CD14-positive monocyte (primary cell): ENCODE measurements around the gene PDLIM5. TPM values are rescaled to one million over a fixed set of nuclear protein-coding genes. Genes with fewer than 3 reads are reported as not detected.

Experiments used
- DNase-seq, 3 donors: peaks; one replicate each; pipeline ENCODE4 v3.0.0-alpha.2; 2011 to 2022
- H2AFZ ChIP-seq: 2 replicates; pipeline ENCODE4 v1.6.0; 2012; ENCODE audit warnings: mild to moderate bottlenecking, low read depth, low read length, inconsistent platforms; ENCODE audit not compliant: insufficient read depth, poor library complexity, severe bottlenecking
- H3K27ac ChIP-seq, 2 donors: 1 replicate in 1 of 2; 2 replicates in 1 of 2; pipeline ENCODE4 v1.5.1; 2012 to 2013; ENCODE audit warnings: low read length in 2 of 2, control low read depth in 1 of 2, inconsistent platforms in 1 of 2, low read depth in 1 of 2, mild to moderate bottlenecking in 1 of 2
- H3K27me3 ChIP-seq, 2 donors: one replicate each; pipeline versions ENCODE4 v1.6.0 to v1.6.1; 2011 to 2013; ENCODE audit warnings: low read length in 2 of 2; ENCODE audit not compliant: control insufficient read depth in 2 of 2, insufficient read depth in 2 of 2
- H3K36me3 ChIP-seq, 2 donors: replicated peaks in 1 of 2; 1 replicate in 1 of 2; 2 replicates in 1 of 2; pipeline versions ENCODE4 v1.5.1 to v1.6.1; 2012 to 2013; ENCODE audit warnings: low read length in 2 of 2, control low read depth in 1 of 2, inconsistent platforms in 1 of 2, mild to moderate bottlenecking in 1 of 2; ENCODE audit not compliant: insufficient read depth in 2 of 2, control insufficient read depth in 1 of 2
- H3K4me1 ChIP-seq, 2 donors: 1 replicate in 1 of 2; 2 replicates in 1 of 2; pipeline versions ENCODE4 v1.5.1 to v1.6.1; 2012 to 2013; ENCODE audit warnings: low read length in 2 of 2, control low read depth in 1 of 2, inconsistent platforms in 1 of 2, mild to moderate bottlenecking in 1 of 2, moderate library complexity in 1 of 2; ENCODE audit not compliant: insufficient read depth in 2 of 2, control insufficient read depth in 1 of 2
- H3K4me2 ChIP-seq: replicated peaks from 2 replicates; pipeline ENCODE3; 2012; ENCODE audit warnings: low read length, moderate library complexity, mild to moderate bottlenecking; ENCODE audit not compliant: poor library complexity, severe bottlenecking; ENCODE audit errors: extremely low read depth
- H3K4me3 ChIP-seq, 3 experiments: fragments of 200-600 bp in 1 of 3; sonication (generic) in 1 of 3; replicated peaks in 1 of 3; 1 replicate in 2 of 3; 2 replicates in 1 of 3; pipeline ENCODE4 v1.5.1; 2011 to 2013; ENCODE audit warnings: low read length in 3 of 3, mild to moderate bottlenecking in 3 of 3, control low read depth in 2 of 3, low read depth in 2 of 3, inconsistent platforms in 1 of 3, moderate library complexity in 1 of 3
- H3K79me2 ChIP-seq: 2 replicates; pipeline ENCODE4 v1.6.0; 2012; ENCODE audit warnings: mild to moderate bottlenecking, control low read depth, inconsistent platforms, low read length, moderate library complexity; ENCODE audit not compliant: insufficient read depth
- H3K9ac ChIP-seq: 2 replicates; pipeline ENCODE4 v1.6.0; 2017; ENCODE audit warnings: low read length, mild to moderate bottlenecking; ENCODE audit not compliant: insufficient read depth, poor library complexity, severe bottlenecking
- H3K9me3 ChIP-seq, 2 donors: replicated peaks in 1 of 2; 1 replicate in 1 of 2; 2 replicates in 1 of 2; pipeline versions ENCODE4 v1.5.1 to v1.6.1; 2012 to 2013; ENCODE audit warnings: low read length in 2 of 2, control low read depth in 1 of 2; ENCODE audit not compliant: control insufficient read depth in 1 of 2, insufficient read depth in 1 of 2
- H4K20me1 ChIP-seq: 2 replicates; pipeline ENCODE4 v1.6.0; 2012; ENCODE audit warnings: mild to moderate bottlenecking, low read length, control low read depth, moderate library complexity; ENCODE audit not compliant: insufficient read depth
- H3K27ac Mint-ChIP-seq, 7 donors: one replicate each; pipeline ENCODE4 v1.8.0; 2020; ENCODE audit warnings: mild to moderate bottlenecking in 7 of 7, mixed read lengths in 7 of 7, moderate library complexity in 6 of 7, inconsistent platforms in 2 of 7
- H3K27me3 Mint-ChIP-seq, 3 donors: one replicate each; pipeline ENCODE4 v1.8.0; 2021 to 2022; ENCODE audit warnings: low read depth in 3 of 3, mild to moderate bottlenecking in 3 of 3, mixed read lengths in 3 of 3, moderate library complexity in 3 of 3, inconsistent platforms in 1 of 3
- H3K36me3 Mint-ChIP-seq, 2 donors: one replicate each; pipeline ENCODE4 v1.8.0; 2020; ENCODE audit warnings: mixed read lengths in 2 of 2, inconsistent platforms in 1 of 2, mild to moderate bottlenecking in 1 of 2
- H3K4me1 Mint-ChIP-seq: one replicate; pipeline ENCODE4 v1.8.0; 2020; ENCODE audit warnings: mild to moderate bottlenecking, mixed read lengths
- H3K4me3 Mint-ChIP-seq, 2 donors: one replicate each; pipeline ENCODE4 v1.8.0; 2020; ENCODE audit warnings: mild to moderate bottlenecking in 2 of 2, mixed read lengths in 2 of 2, moderate library complexity in 1 of 2
- H3K9me3 Mint-ChIP-seq, 7 donors: one replicate each; pipeline ENCODE4 v1.8.0; 2020 to 2022; ENCODE audit warnings: mixed read lengths in 7 of 7, mild to moderate bottlenecking in 6 of 7, moderate library complexity in 6 of 7, inconsistent platforms in 2 of 7
- CTCF ChIP-seq: fragments of 200-600 bp; IDR thresholded peaks from one replicate; pipeline ENCODE4 v1.8.0; 2022; ENCODE audit warnings: antibody characterized with exemption, mild to moderate bottlenecking
- WGBS: methylation state at CpG from one replicate; pipeline ENCODE4 v1.1.5; 2013; ENCODE audit warnings: missing lambda C conversion rate; ENCODE audit not compliant: insufficient coverage; 5-methylcytosine and 5-hydroxymethylcytosine counted together
- intact Hi-C, 2 donors: fragments of 100-400 bp; cut with micrococcal nuclease; formaldehyde crosslinking; loops; one replicate each; pipeline versions ENCODE4 v1.15.0 to v1.15.1; 2023
- polyA plus RNA-seq, 3 donors: library from polyadenylated mRNA; depleted of rRNA in 1 of 3; unstranded in 2 of 3; stranded (reverse) in 1 of 3; fragments of 300-500 nt in 2 of 3; fragments of >200 nt in 1 of 3; fragmentation: Illumina TruSeq in 2 of 3; gene quantifications; 1 replicate in 2 of 3; 2 replicates in 1 of 3; pipeline ENCODE4 v1.2.3, GENCODE V29; 2012 to 2021

Gene PDLIM5
- polyA plus RNA-seq, 3 donors, result 75.3 to 105 (median 80.9) TPM

GRCh38 chr4:94506822-94507221 lies 55.1 kb downstream of the PDLIM5 start:
- no peaks in the 10 kb centered on the region for H3K9me3 Mint-ChIP-seq
- no peak overlapping the region for H3K27ac Mint-ChIP-seq
- peaks cover 11% of the 10 kb centered on the region for H3K4me1 Mint-ChIP-seq
- Histone ChIP-seq H3K4me2 (no peak overlapping the region), H2AFZ (no peak overlapping the region), H3K4me1 (no peaks in the 10 kb centered on the region), H3K9ac (no peak overlapping the region), H3K4me3 (no peak overlapping the region), H3K79me2 (no peaks in the 10 kb centered on the region), H3K27ac (no peak overlapping the region), H3K27me3 (no peaks in the 10 kb centered on the region), H3K36me3 (no peaks in the 10 kb centered on the region), H3K9me3 (no peaks in the 10 kb centered on the region), H4K20me1 (peaks cover 84% of the 10 kb centered on the region)
- peaks cover 7 to 13% of the 10 kb centered on the region in 2 donors for H3K36me3 Mint-ChIP-seq
- DNase-seq, result no peak
- no peak overlapping the region for H3K4me3 Mint-ChIP-seq
- TF ChIP-seq CTCF, result no peak
- intact Hi-C loops, result no loop called here
- 100% methylated on average over 5 of the region's 7 CpGs for WGBS
- H3K27me3 Mint-ChIP-seq, result no peaks in the 10 kb centered on the region

GRCh38 chr4:94507281-94507680 lies 55.5 kb downstream of the PDLIM5 start:
- Mint-ChIP-seq H3K27ac (no peak overlapping the region), H3K4me3 (no peak overlapping the region), H3K36me3 (peaks cover 7 to 14% of the 10 kb centered on the region in 2 donors)

More at GRCh38 chr4:94507281-94507680, 55.5 kb downstream of the PDLIM5 start:
- Histone ChIP-seq H3K4me2 (no peak overlapping the region), H3K9ac (no peak overlapping the region), H3K27ac (no peak overlapping the region), H2AFZ (no peak overlapping the region), H3K36me3 (no peaks in the 10 kb centered on the region), H3K27me3 (no peaks in the 10 kb centered on the region), H3K4me3 (no peak overlapping the region), H3K4me1 (no peaks in the 10 kb centered on the region), H3K9me3 (no peaks in the 10 kb centered on the region), H3K79me2 (no peaks in the 10 kb centered on the region), H4K20me1 (peaks cover 84% of the 10 kb centered on the region)
- Mint-ChIP-seq H3K27me3 (no peaks in the 10 kb centered on the region), H3K4me1 (peaks cover 11% of the 10 kb centered on the region), H3K9me3 (peaks cover 0 to 1% (median 0%) of the 10 kb centered on the region in 7 donors)
- WGBS, result no CpG with 5 or more reads among the region's 2 CpGs
- TF ChIP-seq CTCF, result no peak
- DNase-seq, result no peak
- intact Hi-C loops, result no loop called here
